Ishikawa (cell line): Measurements from ENCODE around the gene ECT2L.

Source experiments
- CEBPB ChIP-seq: IDR thresholded peaks from 2 replicates; pipeline ENCODE4 v1.6.1; 2012
- CREB1 ChIP-seq: IDR thresholded peaks from 2 replicates; pipeline ENCODE4 v1.6.1; 2012; ENCODE audit warnings: low read depth
- EGR1 ChIP-seq: IDR thresholded peaks from 2 replicates; pipeline ENCODE4 v1.6.1; 2012
- EP300 ChIP-seq: IDR thresholded peaks from 2 replicates; pipeline ENCODE4 v1.6.1; 2012; ENCODE audit warnings: borderline replicate concordance
- FOXM1 ChIP-seq: IDR thresholded peaks from 2 replicates; pipeline ENCODE4 v1.6.1; 2012; ENCODE audit warnings: low read depth, borderline replicate concordance
- REST ChIP-seq: IDR thresholded peaks from 2 replicates; pipeline ENCODE4 v1.6.1; 2012; ENCODE audit warnings: low read depth, mild to moderate bottlenecking
- TAF1 ChIP-seq: IDR thresholded peaks from 2 replicates; pipeline ENCODE4 v1.6.1; 2012; ENCODE audit warnings: low read depth, mild to moderate bottlenecking
- TEAD4 ChIP-seq: IDR thresholded peaks from 2 replicates; pipeline ENCODE4 v1.6.1; 2012
- YY1 ChIP-seq: IDR thresholded peaks from 2 replicates; pipeline ENCODE4 v1.6.1; 2012; ENCODE audit warnings: low read depth
- ZBTB7A ChIP-seq: IDR thresholded peaks from 2 replicates; pipeline ENCODE4 v1.6.1; 2012; ENCODE audit warnings: low read depth
- TF ChIP-seq, protein P1 (sequence below): IDR thresholded peaks from 2 replicates; pipeline ENCODE4 v1.6.1; 2012

DNA sequence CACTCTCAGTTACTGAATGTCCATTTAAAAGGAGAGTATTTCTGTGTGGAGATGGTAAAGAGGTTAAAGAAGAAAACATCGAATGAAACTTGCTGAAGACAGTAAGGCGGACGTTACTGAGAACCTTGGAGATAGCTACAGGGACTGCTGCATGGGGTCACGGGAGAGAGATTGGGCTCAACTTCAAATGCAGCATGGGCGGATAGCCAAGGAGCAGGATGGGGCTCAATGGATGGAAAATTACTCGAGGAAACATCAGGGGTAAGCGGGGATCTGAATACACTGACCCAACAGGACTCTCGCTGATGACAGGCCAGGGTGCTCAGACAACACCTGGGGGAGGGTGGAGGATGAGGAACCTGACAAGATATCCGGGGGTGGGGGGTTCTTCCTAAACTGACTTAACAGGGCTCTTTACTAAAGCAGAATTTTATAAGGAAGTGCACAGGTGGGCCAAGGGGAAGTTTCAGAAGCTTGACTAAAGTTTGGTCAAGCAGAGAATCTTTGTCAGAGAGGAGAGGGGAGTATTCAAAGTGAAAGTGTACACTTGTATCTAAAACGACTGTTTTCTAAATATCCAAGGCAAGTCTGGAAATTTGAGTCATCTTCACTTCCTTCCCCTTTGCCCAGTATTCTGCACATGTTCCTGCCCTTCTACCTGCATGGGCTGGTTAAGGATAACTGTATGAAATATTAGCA is 22.8 kb downstream of the ECT2L start:
- no peak for TF ChIP-seq CEBPB
- no peak for TF ChIP-seq REST
- no peak for TF ChIP-seq CREB1
- TF ChIP-seq FOXM1 = no peak
- no peak for TF ChIP-seq EGR1
- no peak for TF ChIP-seq YY1
- TF ChIP-seq TAF1 = no peak
- TF ChIP-seq ZBTB7A = no peak
- TF ChIP-seq EP300 = no peak
- TF ChIP-seq, protein P1, sequence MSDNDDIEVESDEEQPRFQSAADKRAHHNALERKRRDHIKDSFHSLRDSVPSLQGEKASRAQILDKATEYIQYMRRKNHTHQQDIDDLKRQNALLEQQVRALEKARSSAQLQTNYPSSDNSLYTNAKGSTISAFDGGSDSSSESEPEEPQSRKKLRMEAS = no peak; the same call in 1 of the 2 replicates
- no peak for TF ChIP-seq TEAD4
